Bronchial epithelial cell (primary cell): ENCODE results near the gene RHOC. TPM values are rescaled to one million over a fixed set of nuclear protein-coding genes. Genes with fewer than 3 reads are reported as not detected.
A peak's percentile ranks its signal among the peaks of the same experiment; 100 is the strongest.

ENCODE experiments used
- DNase-seq: peaks from one replicate; pipeline ENCODE4 v3.0.0-alpha.2; 2010; ENCODE audit warnings: low read depth
- FAIRE-seq: peaks from 2 replicates; lab custom pipeline; 2011; peaks lifted over from hg19 to GRCh38; lab: Jason Lieb, UNC
- H3K27me3 ChIP-seq: 2 replicates; pipeline ENCODE4 v1.5.1; 2011; ENCODE audit warnings: low read length; ENCODE audit not compliant: control insufficient read depth, insufficient read depth
- H3K36me3 ChIP-seq: 2 replicates; pipeline ENCODE4 v1.5.1; 2011; ENCODE audit warnings: low read length; ENCODE audit not compliant: control insufficient read depth, insufficient read depth
- H3K4me3 ChIP-seq: 2 replicates; pipeline ENCODE4 v1.5.1; 2011; ENCODE audit warnings: mild to moderate bottlenecking, low read depth, low read length, control low read depth
- total RNA-seq: library from RNA; depleted of rRNA; stranded (reverse); fragments of >200 nt; gene quantifications from 2 replicates; pipeline ENCODE4 v1.2.1, GENCODE V29; 2014
- TF ChIP-seq, protein P1 (sequence below): IDR thresholded peaks from 2 replicates; pipeline ENCODE4 v1.5.1; 2011; ENCODE audit warnings: mild to moderate bottlenecking, moderate library complexity, low read length, control low read depth, inconsistent platforms; ENCODE audit not compliant: insufficient read depth, severe bottlenecking

RHOC gene
- total RNA-seq, 1 donor from 2014 or later, result 469 TPM

DNA sequence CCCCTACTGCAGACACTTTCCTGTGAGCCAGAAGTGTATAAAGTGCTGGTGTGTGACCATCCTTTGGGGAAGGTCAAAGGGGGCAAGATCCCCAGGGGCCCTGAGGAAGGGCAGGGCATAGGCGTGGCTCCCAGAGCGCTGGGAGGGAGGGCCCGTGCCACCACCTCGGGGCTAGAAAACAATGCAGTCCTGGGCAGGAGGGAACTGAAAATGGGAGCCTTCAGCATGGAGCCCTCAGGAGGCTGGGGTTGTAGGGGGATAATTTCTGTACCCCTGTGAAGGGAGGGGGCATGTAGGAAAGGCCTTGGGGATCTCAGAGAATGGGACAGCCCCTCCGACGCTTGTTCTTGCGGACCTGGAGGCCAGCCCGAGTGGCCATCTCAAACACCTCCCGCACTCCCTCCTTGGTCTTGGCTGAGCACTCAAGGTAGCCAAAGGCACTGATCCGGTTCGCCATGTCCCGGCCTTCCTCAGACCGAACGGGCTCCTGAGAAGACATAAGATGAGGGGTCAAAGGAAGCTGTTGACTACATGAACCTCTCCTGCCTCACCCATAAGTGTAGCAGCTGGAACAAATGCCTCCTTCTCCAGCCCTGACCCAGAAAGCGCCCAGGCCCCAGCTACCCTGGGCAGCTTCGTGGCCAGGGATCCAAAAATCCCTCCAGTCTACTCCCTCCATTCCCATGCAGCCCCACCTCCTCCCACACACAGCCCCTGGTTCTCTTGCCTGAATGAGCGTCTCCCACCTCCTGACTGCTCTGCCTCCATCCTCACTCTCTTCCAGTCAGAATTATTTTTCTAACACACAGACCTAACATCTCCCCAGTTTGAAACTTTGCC lies 5.5 kb downstream of the RHOC start:
- no peaks in the 10 kb centered on the region for H3K27me3 ChIP-seq
- peaks cover 36% of the 10 kb centered on the region for H3K36me3 ChIP-seq
- FAIRE-seq, result no peak
- DNase-seq, result no peak
- H3K4me3 ChIP-seq, result no peak overlapping the region
- TF ChIP-seq, protein P1, sequence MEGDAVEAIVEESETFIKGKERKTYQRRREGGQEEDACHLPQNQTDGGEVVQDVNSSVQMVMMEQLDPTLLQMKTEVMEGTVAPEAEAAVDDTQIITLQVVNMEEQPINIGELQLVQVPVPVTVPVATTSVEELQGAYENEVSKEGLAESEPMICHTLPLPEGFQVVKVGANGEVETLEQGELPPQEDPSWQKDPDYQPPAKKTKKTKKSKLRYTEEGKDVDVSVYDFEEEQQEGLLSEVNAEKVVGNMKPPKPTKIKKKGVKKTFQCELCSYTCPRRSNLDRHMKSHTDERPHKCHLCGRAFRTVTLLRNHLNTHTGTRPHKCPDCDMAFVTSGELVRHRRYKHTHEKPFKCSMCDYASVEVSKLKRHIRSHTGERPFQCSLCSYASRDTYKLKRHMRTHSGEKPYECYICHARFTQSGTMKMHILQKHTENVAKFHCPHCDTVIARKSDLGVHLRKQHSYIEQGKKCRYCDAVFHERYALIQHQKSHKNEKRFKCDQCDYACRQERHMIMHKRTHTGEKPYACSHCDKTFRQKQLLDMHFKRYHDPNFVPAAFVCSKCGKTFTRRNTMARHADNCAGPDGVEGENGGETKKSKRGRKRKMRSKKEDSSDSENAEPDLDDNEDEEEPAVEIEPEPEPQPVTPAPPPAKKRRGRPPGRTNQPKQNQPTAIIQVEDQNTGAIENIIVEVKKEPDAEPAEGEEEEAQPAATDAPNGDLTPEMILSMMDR, result no peak

DNA sequence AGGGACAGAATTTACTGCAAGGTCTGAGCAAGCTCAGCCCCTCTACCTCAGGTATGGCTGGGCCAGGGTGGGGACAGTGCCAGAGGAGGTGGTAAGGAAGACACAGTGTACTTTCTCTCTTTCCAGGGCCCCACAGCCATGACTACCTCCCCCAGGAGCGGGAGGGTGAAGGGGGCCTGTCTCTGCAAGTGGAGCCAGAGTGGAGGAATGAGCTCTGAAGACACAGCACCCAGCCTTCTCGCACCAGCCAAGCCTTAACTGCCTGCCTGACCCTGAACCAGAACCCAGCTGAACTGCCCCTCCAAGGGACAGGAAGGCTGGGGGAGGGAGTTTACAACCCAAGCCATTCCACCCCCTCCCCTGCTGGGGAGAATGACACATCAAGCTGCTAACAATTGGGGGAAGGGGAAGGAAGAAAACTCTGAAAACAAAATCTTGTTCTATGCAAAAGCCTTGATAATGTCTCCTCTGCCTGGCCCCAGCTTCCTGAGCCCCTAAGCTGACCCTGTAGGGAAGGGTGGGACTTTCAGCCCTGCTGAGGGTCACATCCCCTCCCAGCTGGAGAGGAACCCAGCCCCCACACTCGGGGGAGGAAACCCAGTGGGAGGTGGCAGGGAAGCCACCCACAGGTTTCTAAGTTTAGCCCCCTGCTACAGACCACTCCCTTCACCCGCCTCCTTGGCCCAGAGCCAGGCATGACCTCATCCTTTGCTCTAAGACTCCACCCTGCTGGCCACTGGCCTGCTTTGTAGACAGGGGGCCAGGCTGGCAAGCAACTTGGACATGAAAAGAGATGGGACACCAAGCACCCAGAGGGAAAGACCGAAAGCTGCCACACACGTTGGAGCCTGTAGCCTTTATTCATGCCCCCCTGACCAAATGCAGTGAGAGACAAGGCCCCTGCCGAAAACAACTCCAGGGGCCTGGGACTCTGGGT lies 6.4 kb downstream of the RHOC start:
- H3K4me3 ChIP-seq, result no peak overlapping the region
- TF ChIP-seq, protein P1, result peak; percentile 6
- FAIRE-seq (no peak), DNase-seq (peak; percentile 86)
- H3K27me3 ChIP-seq, result no peaks in the 10 kb centered on the region
- peaks cover 39% of the 10 kb centered on the region for H3K36me3 ChIP-seq

DNA sequence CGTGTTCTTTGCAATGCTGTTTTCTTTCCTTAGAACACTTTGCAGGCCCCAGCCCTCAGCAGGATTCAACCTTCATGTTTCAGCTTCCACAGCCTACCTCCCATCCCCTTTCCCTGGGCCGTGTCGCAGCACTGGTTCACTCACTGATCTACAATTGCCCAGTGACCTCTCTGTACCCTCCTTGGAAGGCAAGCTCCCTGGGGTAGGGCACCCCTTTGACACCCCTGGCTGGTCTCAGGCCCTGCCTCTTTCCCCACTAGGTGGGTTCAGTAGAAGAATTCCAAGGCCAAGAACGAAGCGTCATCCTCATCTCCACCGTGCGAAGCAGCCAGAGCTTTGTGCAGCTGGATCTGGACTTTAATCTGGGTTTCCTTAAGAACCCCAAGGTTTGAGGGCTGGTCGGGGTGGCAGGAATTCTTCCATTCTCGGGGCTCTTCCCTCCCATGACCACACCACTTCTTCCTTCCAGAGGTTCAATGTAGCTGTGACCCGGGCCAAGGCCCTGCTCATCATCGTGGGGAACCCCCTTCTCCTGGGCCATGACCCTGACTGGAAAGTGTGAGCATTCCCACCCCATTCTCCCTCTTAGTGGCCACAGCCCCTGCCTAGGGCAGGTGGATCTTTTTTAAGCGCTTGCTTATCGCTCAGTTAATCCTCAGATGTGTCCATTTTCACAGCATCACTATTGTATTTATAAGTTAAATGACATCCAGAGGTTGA lies 7.3 kb downstream of the RHOC start:
- Histone ChIP-seq H3K36me3 (peaks cover 39% of the 10 kb centered on the region), H3K27me3 (no peaks in the 10 kb centered on the region), H3K4me3 (no peak overlapping the region)
- DNase-seq (no peak), FAIRE-seq (no peak)
- TF ChIP-seq, protein P1, result no peak

DNA sequence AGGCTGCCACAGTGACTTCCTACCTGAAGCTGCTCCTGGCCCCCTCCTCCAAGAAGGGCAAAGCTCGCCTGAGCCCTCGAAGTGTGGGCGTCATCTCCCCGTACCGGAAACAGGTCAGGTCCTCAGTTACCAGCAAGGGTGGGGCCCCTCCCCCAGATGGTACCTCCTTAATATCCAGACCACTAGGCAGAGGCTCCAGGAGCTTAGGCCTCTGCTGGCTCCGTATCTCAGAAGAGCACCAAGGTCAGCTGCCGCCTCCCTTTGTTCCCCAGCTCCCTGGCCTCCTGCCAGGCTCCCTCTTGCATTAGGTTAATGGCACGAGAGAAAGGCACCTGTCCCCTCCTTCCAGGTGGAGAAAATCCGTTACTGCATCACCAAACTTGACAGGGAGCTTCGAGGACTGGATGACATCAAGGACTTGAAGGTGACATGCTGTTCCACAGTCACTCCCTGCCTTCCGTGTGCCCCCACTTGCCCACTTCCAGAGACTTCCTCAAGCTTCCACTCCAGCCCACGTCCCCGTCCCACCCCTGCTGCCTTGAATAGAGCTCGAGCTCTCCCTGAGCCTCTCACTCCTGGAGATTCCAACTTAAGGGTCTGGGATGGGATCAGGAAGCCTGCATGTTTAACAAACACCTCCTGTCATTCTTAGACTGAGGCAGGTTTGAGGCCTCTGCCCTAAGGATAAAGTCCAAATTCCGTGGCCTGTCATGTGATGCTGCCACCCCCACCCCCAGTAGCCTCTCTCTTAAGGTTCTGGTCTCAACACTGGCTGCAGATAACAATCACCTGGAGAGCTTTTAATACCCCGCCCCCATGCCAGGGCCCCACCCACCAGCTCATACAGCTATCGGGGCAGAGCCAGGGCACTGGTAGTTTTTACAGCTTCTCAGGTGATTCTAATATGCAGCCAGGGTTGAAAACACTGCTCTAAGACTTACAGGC lies 8.3 kb downstream of the RHOC start:
- TF ChIP-seq, protein P1, result no peak
- FAIRE-seq (no peak), DNase-seq (no peak)
- Histone ChIP-seq H3K36me3 (peaks cover 43% of the 10 kb centered on the region), H3K27me3 (no peaks in the 10 kb centered on the region), H3K4me3 (no peak overlapping the region)

DNA sequence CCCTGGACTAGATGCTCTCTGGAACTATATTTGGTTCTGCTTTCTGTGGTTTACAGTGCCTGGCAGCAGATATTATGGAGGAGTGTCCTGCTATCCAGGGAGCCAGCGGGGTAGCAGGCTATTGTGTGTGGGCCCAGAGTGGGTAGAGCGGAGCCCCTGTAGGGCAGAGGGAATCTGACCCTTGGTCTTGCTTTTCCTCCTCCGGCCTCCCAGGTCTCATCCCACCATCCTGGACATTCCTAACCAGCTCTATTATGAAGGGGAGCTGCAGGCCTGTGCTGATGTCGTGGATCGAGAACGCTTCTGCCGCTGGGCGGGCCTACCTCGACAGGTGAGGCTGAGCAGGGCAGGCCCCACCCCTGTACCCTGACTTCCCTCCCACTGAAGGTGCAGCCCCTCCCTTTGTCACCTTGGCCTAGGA lies 9.1 kb downstream of the RHOC start:
- FAIRE-seq, result no peak
- DNase-seq, result no peak
- H3K4me3 ChIP-seq, result no peak overlapping the region
- peaks cover 42% of the 10 kb centered on the region for H3K36me3 ChIP-seq
- H3K27me3 ChIP-seq, result no peaks in the 10 kb centered on the region
- TF ChIP-seq, protein P1, result no peak
